Vagina (tissue), 2 donors: ENCODE measurements around the gene CCL26.

ENCODE experiments used
- CTCF ChIP-seq, 3 experiments: fragments of 450-650 bp in 2 of 3; fragments of 200-600 bp in 1 of 3; sonication (generic) in 1 of 3; IDR thresholded peaks; one replicate each; pipeline ENCODE4 v1.5.1; 2017 to 2019; ENCODE audit warnings: antibody characterized with exemption in 3 of 3, mild to moderate bottlenecking in 2 of 3, moderate library complexity in 2 of 3
- POLR2AphosphoS5 ChIP-seq, 2 donors: sonication (generic); formaldehyde crosslinking; IDR thresholded peaks; one replicate each; pipeline ENCODE4 v1.9.0; 2017; ENCODE audit warnings: antibody characterized with exemption in 2 of 2, mild to moderate bottlenecking in 2 of 2, low read depth in 1 of 2; ENCODE audit not compliant: insufficient read depth in 1 of 2

DNA sequence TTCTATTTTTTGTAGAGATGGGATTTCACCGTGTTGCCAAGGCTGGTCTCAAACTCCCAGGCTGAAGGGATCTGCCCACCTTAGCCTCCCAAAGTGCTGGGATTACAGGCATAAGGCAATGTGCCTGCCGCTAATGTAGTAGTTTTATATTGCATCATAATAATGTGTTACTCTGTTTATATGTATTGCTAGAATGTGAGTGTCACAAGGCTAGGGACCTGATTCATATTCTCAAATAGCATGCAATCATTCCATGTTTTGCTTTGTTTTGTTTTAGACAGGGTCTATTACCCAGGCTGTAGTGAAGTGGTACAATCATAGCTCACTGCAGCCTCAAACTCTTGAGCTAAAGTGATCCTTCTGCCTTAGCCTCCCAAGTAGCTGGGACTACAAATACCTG is 13.5 kb downstream of the CCL26 start:
- TF ChIP-seq CTCF (IDR thresholded peaks at IDR 0.05) (no peak), POLR2AphosphoS5 (IDR thresholded peaks at IDR 0.05; ENCODE audit: insufficient read depth in 1 of 2, low read depth in 1 of 2) (no peak)
